8988T (cell line): ENCODE measurements around the gene MAP2K6.

Source experiments
- DNase-seq: peaks from one replicate; pipeline ENCODE4 v3.0.0; 2011

MAP2K6 gene

GRCh38 chr17:69588316-69588715, 173.8 kb downstream of the MAP2K6 start:
- DNase-seq: no peak

- DNase-seq: no peak
Observed at GRCh38 chr17:69588827-69589239, 174.3 kb downstream of the MAP2K6 start.

GRCh38 chr17:69590671-69591070, 176.2 kb downstream of the MAP2K6 start:
- no peak for DNase-seq

GRCh38 chr17:69592692-69593350, 178.3 kb downstream of the MAP2K6 start:
- DNase-seq: no peak

- no peak for DNase-seq
Observed at GRCh38 chr17:69593351-69593715, 178.8 kb downstream of the MAP2K6 start.

GRCh38 chr17:69593716-69594115, 179.2 kb downstream of the MAP2K6 start:
- DNase-seq: no peak

GRCh38 chr17:69594641-69595040, 180.1 kb downstream of the MAP2K6 start:
- DNase-seq: no peak

- no peak for DNase-seq
Observed at GRCh38 chr17:69596141-69596540, 181.6 kb downstream of the MAP2K6 start.

- no peak for DNase-seq
Observed at GRCh38 chr17:69597898-69598692, 183.6 kb downstream of the MAP2K6 start.

GRCh38 chr17:69602972-69603371, 188.5 kb downstream of the MAP2K6 start:
- DNase-seq: no peak
